ENCODE data around the gene SOX1. TPM values are rescaled to one million over a fixed set of nuclear protein-coding genes. Genes with fewer than 3 reads are reported as not detected.

Gene SOX1
- total RNA-seq, 1 donor from 2014 or later = 41.4 TPM

DNA sequence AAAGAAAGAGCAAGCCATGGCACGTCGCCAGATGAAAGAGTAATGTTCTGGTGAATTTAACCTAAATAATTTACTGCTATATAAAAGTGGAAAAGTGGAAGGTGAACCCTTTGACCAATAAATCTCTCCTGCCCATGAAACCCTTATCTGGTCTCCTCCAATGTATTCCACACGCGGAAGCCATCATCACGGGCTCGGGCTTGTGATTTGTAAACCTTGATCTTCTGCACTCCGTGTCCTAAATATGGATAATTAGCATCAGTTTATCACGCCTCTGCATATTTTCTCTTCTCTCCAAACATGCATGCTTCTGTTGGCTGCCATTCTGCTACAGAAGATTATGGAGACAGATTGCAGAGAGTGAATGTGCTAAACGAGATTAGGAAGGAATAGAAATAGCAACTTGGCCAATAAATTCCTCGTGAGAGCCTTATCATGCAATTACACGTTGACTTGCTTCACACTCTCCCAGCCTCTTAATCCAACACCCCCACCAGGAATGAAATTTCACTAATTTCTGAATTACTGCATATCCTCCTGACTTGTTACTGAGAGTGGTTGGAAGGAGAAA lies 34.5 kb downstream of the SOX1 start:
- H3K27me3 Mint-ChIP-seq (ENCODE audit: low read depth) = peaks cover 30% of the 10 kb centered on the region
- TF ChIP-seq, protein P1, sequence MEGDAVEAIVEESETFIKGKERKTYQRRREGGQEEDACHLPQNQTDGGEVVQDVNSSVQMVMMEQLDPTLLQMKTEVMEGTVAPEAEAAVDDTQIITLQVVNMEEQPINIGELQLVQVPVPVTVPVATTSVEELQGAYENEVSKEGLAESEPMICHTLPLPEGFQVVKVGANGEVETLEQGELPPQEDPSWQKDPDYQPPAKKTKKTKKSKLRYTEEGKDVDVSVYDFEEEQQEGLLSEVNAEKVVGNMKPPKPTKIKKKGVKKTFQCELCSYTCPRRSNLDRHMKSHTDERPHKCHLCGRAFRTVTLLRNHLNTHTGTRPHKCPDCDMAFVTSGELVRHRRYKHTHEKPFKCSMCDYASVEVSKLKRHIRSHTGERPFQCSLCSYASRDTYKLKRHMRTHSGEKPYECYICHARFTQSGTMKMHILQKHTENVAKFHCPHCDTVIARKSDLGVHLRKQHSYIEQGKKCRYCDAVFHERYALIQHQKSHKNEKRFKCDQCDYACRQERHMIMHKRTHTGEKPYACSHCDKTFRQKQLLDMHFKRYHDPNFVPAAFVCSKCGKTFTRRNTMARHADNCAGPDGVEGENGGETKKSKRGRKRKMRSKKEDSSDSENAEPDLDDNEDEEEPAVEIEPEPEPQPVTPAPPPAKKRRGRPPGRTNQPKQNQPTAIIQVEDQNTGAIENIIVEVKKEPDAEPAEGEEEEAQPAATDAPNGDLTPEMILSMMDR (conservative IDR thresholded peaks at IDR 0.05) = no peak
- no peaks in the 10 kb centered on the region for H3K36me3 Mint-ChIP-seq (ENCODE audit: low read depth)
- no peak overlapping the region for H3K4me3 Mint-ChIP-seq
- H3K9me3 Mint-ChIP-seq = no peaks in the 10 kb centered on the region
- H3K4me1 Mint-ChIP-seq = peaks cover 62% of the 10 kb centered on the region
- no peak overlapping the region for H3K27ac Mint-ChIP-seq (ENCODE audit: unreplicated experiment)
- DNase-seq (ENCODE audit: low read depth, low spot score) = no peak

DNA sequence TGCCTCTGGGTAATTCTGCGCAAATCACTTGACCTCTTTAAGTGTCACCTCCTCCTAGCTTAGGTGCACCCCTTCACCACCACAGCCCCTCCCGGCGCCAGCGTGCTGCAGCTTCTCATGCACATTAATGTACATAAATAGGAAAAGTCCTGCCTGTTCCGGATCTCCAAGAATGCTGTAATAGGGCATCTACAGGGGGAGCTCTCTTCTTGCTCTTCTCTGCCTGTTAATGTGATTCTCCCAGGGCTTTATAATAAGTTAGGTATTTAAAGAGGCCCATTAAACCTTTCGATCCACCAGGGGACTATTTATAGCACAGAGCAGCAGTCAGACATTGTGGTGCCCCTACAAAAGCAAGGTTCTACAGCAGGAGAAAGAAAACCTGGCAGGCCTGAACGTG lies 35.3 kb downstream of the SOX1 start:
- TF ChIP-seq, protein P1 (conservative IDR thresholded peaks at IDR 0.05) = peak; percentile 20
- H3K4me3 Mint-ChIP-seq = peak overlapping the region; percentile 31
- peaks cover 62% of the 10 kb centered on the region for H3K4me1 Mint-ChIP-seq
- H3K9me3 Mint-ChIP-seq = no peaks in the 10 kb centered on the region
- peak overlapping the region; percentile 77 for H3K27ac Mint-ChIP-seq (ENCODE audit: unreplicated experiment)
- H3K36me3 Mint-ChIP-seq (ENCODE audit: low read depth) = no peaks in the 10 kb centered on the region
- H3K27me3 Mint-ChIP-seq (ENCODE audit: low read depth) = peaks cover 35% of the 10 kb centered on the region
- DNase-seq (ENCODE audit: low read depth, low spot score) = no peak

DNA sequence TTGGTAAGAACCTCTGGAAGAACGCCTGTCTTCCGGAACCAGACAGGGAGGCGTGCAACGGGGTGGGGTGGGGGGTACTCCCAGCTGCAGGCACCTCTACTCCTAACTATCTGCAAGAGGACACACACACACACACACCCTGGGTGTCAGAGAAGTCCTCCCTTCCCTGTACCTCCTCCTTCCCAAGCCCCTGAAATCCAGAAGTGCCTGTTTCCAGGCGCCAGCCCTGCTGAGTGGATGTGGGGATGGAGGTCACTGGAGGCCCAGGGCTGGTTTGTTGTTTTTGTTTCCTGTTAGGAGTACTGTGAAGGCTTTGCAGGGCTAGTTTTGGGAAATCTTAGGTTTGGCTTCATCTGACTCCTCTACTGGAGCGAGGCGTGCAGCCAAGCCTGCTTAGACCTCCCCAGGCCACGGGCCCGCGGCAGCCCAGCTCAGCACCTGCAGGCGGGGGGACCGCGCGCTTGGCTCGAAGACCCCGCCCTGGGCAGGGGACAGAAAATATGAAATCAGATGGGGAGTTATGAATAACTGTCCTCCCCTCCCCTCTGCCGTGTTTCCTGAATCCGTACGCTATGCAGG lies 36.4 kb downstream of the SOX1 start:
- Mint-ChIP-seq H3K9me3 (no peaks in the 10 kb centered on the region), H3K27me3 (ENCODE audit: low read depth) (peaks cover 35% of the 10 kb centered on the region), H3K4me1 (peaks cover 59% of the 10 kb centered on the region), H3K27ac (ENCODE audit: unreplicated experiment) (no peak overlapping the region), H3K36me3 (ENCODE audit: low read depth) (no peaks in the 10 kb centered on the region), H3K4me3 (peak overlapping the region; percentile 31)
- DNase-seq (ENCODE audit: low read depth, low spot score) = no peak
- TF ChIP-seq, protein P1 (conservative IDR thresholded peaks at IDR 0.05) = no peak

DNA sequence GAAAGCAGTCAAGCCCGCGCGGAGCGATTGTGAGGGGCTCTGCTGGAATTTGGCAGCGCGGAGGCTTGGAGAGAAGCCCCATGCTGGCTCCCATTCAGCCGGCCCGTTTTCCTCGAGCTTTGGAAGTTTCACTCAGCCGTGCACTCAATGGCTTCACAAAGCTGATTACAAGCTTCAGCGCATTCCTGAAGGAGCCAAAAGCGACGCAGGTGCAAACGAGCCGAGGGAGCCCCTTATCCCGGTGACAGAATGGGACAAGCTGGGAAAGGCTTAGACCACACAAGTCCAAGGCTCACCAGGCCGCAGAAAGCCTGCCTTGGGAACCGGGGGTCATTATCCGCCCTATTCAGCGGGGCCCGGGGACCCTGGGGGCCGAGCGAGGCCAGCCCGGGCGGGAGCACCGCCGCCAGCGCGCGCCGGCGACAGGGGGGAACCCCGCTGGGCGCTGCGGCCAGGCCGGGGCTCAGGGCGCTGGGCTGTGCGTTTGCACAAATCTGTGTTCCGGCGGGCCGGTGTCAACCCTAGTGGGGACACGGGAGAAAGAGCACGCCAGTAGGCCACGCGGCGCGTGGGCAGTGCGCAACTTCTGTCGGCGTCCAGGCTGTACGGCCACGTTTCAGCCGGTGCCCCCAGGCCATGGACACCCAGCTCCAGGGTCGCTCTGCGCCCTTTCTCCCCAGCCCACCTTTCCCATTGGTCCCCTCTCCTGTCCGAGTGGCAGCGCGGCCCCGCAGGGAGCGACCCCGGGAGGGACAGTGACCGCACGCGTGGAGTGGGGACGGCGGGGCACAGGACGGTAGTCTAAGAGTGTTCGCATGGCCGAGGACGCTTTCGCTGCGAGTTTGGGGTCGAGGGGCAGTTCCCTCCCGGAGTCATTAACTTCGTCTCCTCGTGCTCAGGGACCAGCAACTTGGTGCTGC lies 37.3 kb downstream of the SOX1 start:
- H3K4me1 Mint-ChIP-seq = peaks cover 60% of the 10 kb centered on the region
- H3K9me3 Mint-ChIP-seq = no peaks in the 10 kb centered on the region
- peak; percentile 55 for DNase-seq (ENCODE audit: low read depth, low spot score)
- TF ChIP-seq, protein P1 (conservative IDR thresholded peaks at IDR 0.05) = no peak
- H3K4me3 Mint-ChIP-seq = peak overlapping the region; percentile 82
- peaks cover 40% of the 10 kb centered on the region for H3K27me3 Mint-ChIP-seq (ENCODE audit: low read depth)
- no peaks in the 10 kb centered on the region for H3K36me3 Mint-ChIP-seq (ENCODE audit: low read depth)
- H3K27ac Mint-ChIP-seq (ENCODE audit: unreplicated experiment) = no peak overlapping the region

DNA sequence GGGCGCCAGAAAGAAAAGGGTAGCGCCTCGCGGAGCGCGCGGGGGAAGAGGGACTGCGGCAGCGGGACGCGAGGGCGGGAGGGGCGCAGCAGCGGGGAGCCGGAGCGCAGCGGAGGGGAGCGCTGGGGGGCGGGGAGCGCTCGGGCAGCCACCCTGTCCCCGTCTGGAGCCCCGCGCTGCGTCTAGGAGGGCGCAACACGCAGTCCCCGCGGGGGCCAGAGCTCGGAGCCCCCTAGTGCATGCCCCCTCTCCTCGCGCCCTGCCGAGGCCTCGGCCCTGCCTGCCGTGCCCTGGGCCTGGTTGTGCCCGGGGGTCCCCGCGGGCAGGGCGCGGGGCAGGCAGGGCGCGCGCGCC lies 37.9 kb downstream of the SOX1 start:
- H3K27me3 Mint-ChIP-seq (ENCODE audit: low read depth) = peaks cover 40% of the 10 kb centered on the region
- H3K36me3 Mint-ChIP-seq (ENCODE audit: low read depth) = no peaks in the 10 kb centered on the region
- TF ChIP-seq, protein P1 (conservative IDR thresholded peaks at IDR 0.05) = no peak
- peak overlapping the region; percentile 82 for H3K4me3 Mint-ChIP-seq
- H3K9me3 Mint-ChIP-seq = no peaks in the 10 kb centered on the region
- no peak overlapping the region for H3K27ac Mint-ChIP-seq (ENCODE audit: unreplicated experiment)
- H3K4me1 Mint-ChIP-seq = peaks cover 66% of the 10 kb centered on the region
- DNase-seq (ENCODE audit: low read depth, low spot score) = no peak

Data from neural crest cell (in vitro differentiated cells).